ENCODE measurements around the gene TMEM243. TPM values are rescaled to one million over a fixed set of nuclear protein-coding genes. Genes with fewer than 3 reads are reported as not detected.
"Not testable (repeated sequence)": the region's sequence is repeated elsewhere in the genome, so short reads cannot be mapped to it uniquely, and the experiment has no call there.

TMEM243 gene
- total and polyA plus RNA-seq, 2 experiments from 2014 or later: 44.5 to 82.5 TPM

- no peak for TF ChIP-seq ZNF462 (CRISPR knock-in tag; IDR thresholded peaks at IDR 0.05)
- TF ChIP-seq EZH2 (IDR thresholded peaks at IDR 0.05; ENCODE audit: low read depth, unreplicated experiment): no peak
- no peak for TF ChIP-seq ZNF114 (CRISPR knock-in tag; IDR thresholded peaks at IDR 0.05)
These were observed 13.2 kb downstream of the TMEM243 start (continued) for GRCh38 chr7:87206361-87206760.

- not testable (repeated sequence) for H3K27ac Mint-ChIP-seq; H3K4me3 ChIP-seq; H3K27me3 Mint-ChIP-seq (ENCODE audit: insufficient read depth, low read depth, poor library complexity); H3K4me3 Mint-ChIP-seq; H3K27me3 ChIP-seq (ENCODE audit: insufficient read depth); H3K4me2 ChIP-seq; H3K27ac ChIP-seq (ENCODE audit: low read depth); H2AFZ ChIP-seq; DNase-seq (ENCODE audit: low spot score); H3K4me1 ChIP-seq (ENCODE audit: insufficient read depth); H3F3A ChIP-seq (replicated peaks; ENCODE audit: low read depth); ATAC-seq; H4K20me1 ChIP-seq (replicated peaks; ENCODE audit: insufficient read depth)
- Histone ChIP-seq H3K9me2 (ENCODE audit: insufficient read depth) (0 out of 2 replicates have a peak, but pooled peaks cover 13% of the 10 kb centered on the region), H3K36me3 (ENCODE audit: insufficient read depth) (0 out of 2 replicates have a peak, but pooled peaks cover 20% of the 10 kb centered on the region), H3K79me2 (replicated peaks; ENCODE audit: insufficient read depth) (peaks cover 85% of the 10 kb centered on the region)
- peaks cover 11% of the 10 kb centered on the region; the same call in 2 of the 3 replicates for H3K4me1 Mint-ChIP-seq
- peaks cover 60% of the 10 kb centered on the region for H3K9me3 Mint-ChIP-seq
- peaks cover 84% of the 10 kb centered on the region for H3K36me3 Mint-ChIP-seq (ENCODE audit: low read depth)
These were observed 13.8 kb downstream of the TMEM243 start for GRCh38 chr7:87205701-87206100.

GRCh38 chr7:87204933-87205332 lies 14.6 kb downstream of the TMEM243 start:
- H3K36me3 ChIP-seq (ENCODE audit: insufficient read depth): 0 out of 2 replicates have a peak, but pooled peaks cover 20% of the 10 kb centered on the region
- Mint-ChIP-seq H3K4me3 (no peak overlapping the region), H3K4me1 (peaks cover 11% of the 10 kb centered on the region; the same call in 2 of the 3 replicates), H3K9me3 (peaks cover 57% of the 10 kb centered on the region), H3K36me3 (ENCODE audit: low read depth) (peaks cover 84% of the 10 kb centered on the region), H3K27me3 (ENCODE audit: insufficient read depth, low read depth, poor library complexity) (peaks cover 6% of the 10 kb centered on the region), H3K27ac (no peak overlapping the region)
- no peak overlapping the region for H3K4me3 ChIP-seq
- H3K27ac ChIP-seq (ENCODE audit: low read depth): no peak overlapping the region
- ATAC-seq (no peak), DNase-seq (ENCODE audit: low spot score) (no peak)
- peaks cover 6% of the 10 kb centered on the region; the same call in 1 of the 2 replicates for H4K20me1 ChIP-seq (replicated peaks; ENCODE audit: insufficient read depth)
- H3K79me2 ChIP-seq (replicated peaks; ENCODE audit: insufficient read depth): peaks cover 78% of the 10 kb centered on the region
- 0 out of 2 replicates have a peak, but pooled peaks cover 4% of the 10 kb centered on the region for H3K4me1 ChIP-seq (ENCODE audit: insufficient read depth)
- 0 out of 2 replicates have a peak, but pooled peaks cover 13% of the 10 kb centered on the region for H3K9me2 ChIP-seq (ENCODE audit: insufficient read depth)
- no peak overlapping the region for H2AFZ ChIP-seq
- no peaks in the 10 kb centered on the region for H3K27me3 ChIP-seq (ENCODE audit: insufficient read depth)
- no peaks in the 10 kb centered on the region for H3F3A ChIP-seq (replicated peaks; ENCODE audit: low read depth)
- H3K4me2 ChIP-seq: no peak overlapping the region
- TF ChIP-seq EZH2 (IDR thresholded peaks at IDR 0.05; ENCODE audit: low read depth, unreplicated experiment) (no peak), CTCF (conservative IDR thresholded peaks at IDR 0.05; ENCODE audit: low read depth in 2 of 2) (no peak), ETS1 (IDR thresholded peaks at IDR 0.05) (no peak), NANOG (IDR thresholded peaks at IDR 0.05; ENCODE audit: borderline replicate concordance) (no peak)

Measured in GM23338 (cell line).